Lower leg skin (tissue), 4 donors: ENCODE results near the gene NRXN3. TPM values are rescaled to one million over a fixed set of nuclear protein-coding genes. Genes with fewer than 3 reads are reported as not detected.

Source experiments
- DNase-seq, 2 donors: peaks; one replicate each; pipeline ENCODE4 v3.0.0-alpha.2; 2019; ENCODE audit warnings: low spot score in 2 of 2
- H3K4me3 ChIP-seq: fragments of 200-600 bp; sonication (generic); 2 replicates; pipeline ENCODE4 v1.5.1; 2017; ENCODE audit warnings: mild to moderate bottlenecking, low read depth; ENCODE audit not compliant: poor library complexity, severe bottlenecking
- POLR2A ChIP-seq, 2 donors: fragments of 450-650 bp; IDR thresholded peaks; one replicate each; pipeline ENCODE4 v1.6.1; 2016 to 2017; ENCODE audit warnings: antibody characterized with exemption in 2 of 2, mild to moderate bottlenecking in 1 of 2, moderate library complexity in 1 of 2
- WGBS, 2 donors: methylation state at CpG; one replicate each; pipeline ENCODE4 v1.1.5; 2018; 5-methylcytosine and 5-hydroxymethylcytosine counted together
- intact Hi-C: fragments of 100-400 bp; cut with DNase I; formaldehyde crosslinking; loops from one replicate; pipeline ENCODE4 v1.15.0; 2023; ENCODE audit warnings: low total_unique reads
- total RNA-seq, 4 donors: library from RNA; depleted of rRNA; stranded (reverse); fragments of >200 nt; gene quantifications; one replicate each; pipeline ENCODE4 v1.1.0, GENCODE V29; 2016
- TF ChIP-seq, protein P1 (sequence below), 3 donors: fragments of 450-650 bp; IDR thresholded peaks; one replicate each; pipeline ENCODE4 v1.5.1; 2016; ENCODE audit warnings: antibody characterized with exemption in 3 of 3, mild to moderate bottlenecking in 3 of 3, moderate library complexity in 2 of 3

The NRXN3 gene
- total RNA-seq, 4 donors from 2014 or later = 0.61 to 2.4 (median 1.7) TPM

DNA sequence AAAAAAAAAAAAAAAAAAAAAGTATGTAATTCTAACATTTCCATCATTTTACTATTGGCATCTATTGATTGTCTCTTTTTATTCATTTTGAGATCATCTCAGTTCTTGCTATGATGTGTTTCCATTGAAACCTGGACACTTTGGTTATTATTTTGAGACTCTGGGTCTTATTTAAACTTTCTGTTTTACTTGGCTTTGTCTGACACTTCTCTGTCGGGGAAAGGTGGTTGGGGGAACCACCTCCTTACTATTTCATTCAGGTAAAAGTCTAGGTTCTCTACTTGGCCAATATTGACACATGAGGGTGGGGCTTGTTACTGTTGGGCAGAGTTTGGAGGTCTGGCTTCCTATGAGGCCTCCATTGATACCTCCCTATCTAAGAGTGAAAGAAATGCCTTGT lies 228.0 kb downstream of the NRXN3 start:
- no peak for TF ChIP-seq POLR2A (IDR thresholded peaks at IDR 0.05)
- TF ChIP-seq, protein P1, sequence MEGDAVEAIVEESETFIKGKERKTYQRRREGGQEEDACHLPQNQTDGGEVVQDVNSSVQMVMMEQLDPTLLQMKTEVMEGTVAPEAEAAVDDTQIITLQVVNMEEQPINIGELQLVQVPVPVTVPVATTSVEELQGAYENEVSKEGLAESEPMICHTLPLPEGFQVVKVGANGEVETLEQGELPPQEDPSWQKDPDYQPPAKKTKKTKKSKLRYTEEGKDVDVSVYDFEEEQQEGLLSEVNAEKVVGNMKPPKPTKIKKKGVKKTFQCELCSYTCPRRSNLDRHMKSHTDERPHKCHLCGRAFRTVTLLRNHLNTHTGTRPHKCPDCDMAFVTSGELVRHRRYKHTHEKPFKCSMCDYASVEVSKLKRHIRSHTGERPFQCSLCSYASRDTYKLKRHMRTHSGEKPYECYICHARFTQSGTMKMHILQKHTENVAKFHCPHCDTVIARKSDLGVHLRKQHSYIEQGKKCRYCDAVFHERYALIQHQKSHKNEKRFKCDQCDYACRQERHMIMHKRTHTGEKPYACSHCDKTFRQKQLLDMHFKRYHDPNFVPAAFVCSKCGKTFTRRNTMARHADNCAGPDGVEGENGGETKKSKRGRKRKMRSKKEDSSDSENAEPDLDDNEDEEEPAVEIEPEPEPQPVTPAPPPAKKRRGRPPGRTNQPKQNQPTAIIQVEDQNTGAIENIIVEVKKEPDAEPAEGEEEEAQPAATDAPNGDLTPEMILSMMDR (IDR thresholded peaks at IDR 0.05) = no peak
- H3K4me3 ChIP-seq = no peak overlapping the region
- DNase-seq = no peak
- 64 to 68% methylated on average over 1 of the region's 1 CpG for WGBS, 2 donors
- intact Hi-C loops = no loop called here

DNA sequence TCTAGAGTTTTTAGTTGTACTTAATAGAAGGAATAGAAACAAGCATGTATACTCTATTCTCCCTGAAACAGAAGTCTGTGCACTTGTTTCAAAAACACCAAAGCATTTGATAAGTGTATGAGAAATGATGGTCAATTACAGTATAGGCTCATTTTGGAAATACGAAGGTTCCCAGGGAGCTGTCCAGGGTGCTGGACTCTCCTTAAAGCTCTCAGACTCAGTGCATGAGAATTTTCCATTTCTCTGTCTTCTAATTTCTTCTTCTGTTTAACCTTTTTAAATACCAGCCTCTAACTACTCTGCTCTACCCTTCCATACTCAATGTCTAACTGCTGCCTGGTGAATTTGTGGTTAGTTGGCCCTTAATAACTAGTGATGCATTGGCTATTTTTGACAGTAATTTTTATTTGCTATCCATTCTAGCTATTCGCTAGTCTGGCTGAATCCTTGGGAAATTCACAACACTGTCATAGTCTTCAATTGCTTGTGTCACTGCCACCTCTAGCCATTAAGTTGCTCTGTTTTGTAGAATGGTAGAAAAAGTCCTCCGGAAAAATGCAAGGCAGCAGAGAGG lies 229.2 kb downstream of the NRXN3 start:
- no peak overlapping the region for H3K4me3 ChIP-seq
- no peak for DNase-seq
- WGBS, 2 donors = 55 to 56% methylated on average over 3 of the region's 3 CpGs
- no peak for TF ChIP-seq POLR2A (IDR thresholded peaks at IDR 0.05)
- TF ChIP-seq, protein P1 (IDR thresholded peaks at IDR 0.05) = no peak
- intact Hi-C loops = no loop called here

DNA sequence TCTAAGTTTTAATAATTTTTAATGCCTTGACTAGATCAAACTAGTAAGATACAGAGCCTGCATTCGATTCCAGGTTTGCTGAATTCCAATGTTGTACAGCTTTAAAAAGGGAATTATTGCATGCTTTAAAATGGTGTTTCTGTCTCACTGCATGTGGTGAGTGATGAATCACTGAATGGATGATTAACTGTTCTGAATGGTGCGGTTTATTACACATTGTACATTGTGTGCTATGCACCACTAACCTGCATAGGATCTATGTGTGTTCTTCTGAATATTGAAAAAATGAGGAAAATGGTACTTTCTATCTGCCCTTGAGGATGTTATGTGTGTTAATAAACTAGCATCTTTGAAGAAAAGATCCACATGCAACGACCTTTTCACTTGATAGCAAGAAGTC lies 231.7 kb downstream of the NRXN3 start:
- H3K4me3 ChIP-seq = no peak overlapping the region
- no peak for DNase-seq
- intact Hi-C loops = no loop called here
- WGBS, 2 donors = 77 to 80% methylated on average over 3 of the region's 3 CpGs
- TF ChIP-seq, protein P1 (IDR thresholded peaks at IDR 0.05) = no peak
- no peak for TF ChIP-seq POLR2A (IDR thresholded peaks at IDR 0.05)

DNA sequence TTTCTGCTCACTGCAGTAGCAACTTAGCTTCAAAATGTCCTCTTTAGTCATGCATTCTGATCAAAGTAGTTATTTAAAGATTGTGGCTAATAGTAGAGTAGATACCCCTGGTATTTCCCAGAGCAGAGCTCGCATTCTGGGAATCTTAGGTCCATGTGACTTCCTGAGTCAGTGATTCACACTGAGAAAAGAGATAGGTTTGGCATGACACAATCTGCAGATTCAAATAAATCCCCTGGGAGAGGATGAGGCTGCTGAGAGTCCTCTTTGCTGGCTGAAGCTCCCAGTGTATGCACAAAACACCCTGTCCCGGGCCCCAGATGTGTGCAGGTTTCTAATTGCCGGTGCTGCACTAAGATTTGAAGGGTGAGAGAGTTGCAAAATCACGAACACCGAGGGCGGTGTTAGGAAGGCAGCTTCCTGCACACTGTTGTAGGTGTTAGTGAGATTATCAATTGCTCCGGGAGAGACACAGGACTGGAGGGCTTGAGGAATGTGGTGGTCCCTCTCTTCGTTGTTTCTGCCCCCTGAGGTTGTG lies 233.2 kb downstream of the NRXN3 start:
- no peak overlapping the region for H3K4me3 ChIP-seq
- no peak for DNase-seq
- TF ChIP-seq, protein P1 (IDR thresholded peaks at IDR 0.05) = no peak
- TF ChIP-seq POLR2A (IDR thresholded peaks at IDR 0.05) = no peak
- WGBS, 2 donors = 20 to 21% methylated on average over 8 of the region's 8 CpGs
- intact Hi-C loops = no loop called here

DNA sequence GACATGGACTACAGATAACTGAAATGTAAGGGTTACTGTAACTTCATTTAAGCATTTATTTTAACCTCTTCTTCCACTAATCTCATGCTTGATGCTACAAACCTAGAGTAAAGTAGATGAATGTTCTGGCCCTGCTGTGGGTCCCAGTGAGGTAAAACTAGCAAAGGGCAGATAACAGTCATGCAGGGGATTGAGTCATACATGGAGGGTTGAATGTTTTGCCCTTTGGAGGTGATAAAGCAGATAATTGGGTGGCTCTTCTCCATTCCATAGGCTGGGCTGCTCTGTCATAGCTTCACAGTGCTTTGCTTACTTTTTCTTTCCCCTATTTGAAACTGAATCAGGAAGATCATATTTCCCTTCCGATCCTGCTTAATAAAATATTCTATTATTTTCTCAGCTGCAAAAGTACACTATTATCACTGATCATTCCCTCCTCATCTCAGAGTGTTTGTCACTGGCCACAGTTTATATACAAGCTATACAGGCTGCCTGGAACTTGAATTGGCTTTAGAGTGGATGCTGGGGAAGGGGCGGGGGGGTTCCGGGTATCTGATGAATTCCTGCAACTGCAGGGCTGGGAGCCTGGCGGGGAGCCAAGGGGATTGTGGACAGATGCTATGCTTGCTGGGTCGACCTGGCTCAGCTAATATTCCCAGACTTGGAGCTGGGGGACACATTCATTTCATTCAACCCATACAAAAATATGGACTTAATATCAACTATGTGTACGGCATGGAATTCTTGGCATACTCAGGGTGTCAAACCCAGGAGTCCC lies 235.1 kb downstream of the NRXN3 start:
- intact Hi-C loops = no loop called here
- 54 to 59% methylated on average over 6 of the region's 6 CpGs for WGBS, 2 donors
- H3K4me3 ChIP-seq = no peak overlapping the region
- no peak for DNase-seq
- TF ChIP-seq POLR2A (IDR thresholded peaks at IDR 0.05) = no peak
- TF ChIP-seq, protein P1 (IDR thresholded peaks at IDR 0.05) = no peak
